ENCODE measurements around the gene HDAC4.

HDAC4 gene

DNA sequence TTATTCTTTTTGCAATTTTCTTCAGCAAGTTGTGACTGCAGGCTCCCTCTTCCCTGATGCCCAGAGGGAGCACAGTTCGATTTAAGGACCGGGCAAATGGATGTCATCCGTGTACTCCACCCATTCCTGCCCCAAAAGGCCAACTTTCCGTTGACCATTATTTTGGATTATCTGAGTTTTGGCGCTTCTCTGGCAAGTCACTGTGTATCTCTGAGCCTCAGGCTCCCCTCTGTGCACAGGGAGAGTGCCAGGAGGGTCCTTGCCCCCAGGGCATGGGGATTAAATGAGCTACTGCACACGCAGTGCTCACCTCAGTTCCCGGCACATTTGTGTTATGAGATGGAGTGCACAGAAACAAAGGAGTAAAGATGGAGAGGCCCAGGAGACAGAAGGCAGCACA lies 41.4 kb upstream of the HDAC4 start:
- no peak for DNase-seq (ENCODE audit: low spot score)
- in situ Hi-C loops (cut with MboI; ENCODE audit: low sequenced_read_pairs, unreplicated experiment): no loop called here
- TF ChIP-seq CTCF (IDR thresholded peaks at IDR 0.05; ENCODE audit: borderline replicate concordance, control extremely low read depth, extremely low read depth, insufficient read depth, missing control alignments): no peak

- DNase-seq (ENCODE audit: low spot score): no peak
- in situ Hi-C loops (cut with MboI; ENCODE audit: low sequenced_read_pairs, unreplicated experiment): no loop called here
- TF ChIP-seq CTCF (IDR thresholded peaks at IDR 0.05; ENCODE audit: borderline replicate concordance, control extremely low read depth, extremely low read depth, insufficient read depth, missing control alignments): no peak
These were observed 40.6 kb upstream of the HDAC4 start for GRCh38 chr2:239441261-239442078.

- no peak for TF ChIP-seq CTCF (IDR thresholded peaks at IDR 0.05; ENCODE audit: borderline replicate concordance, control extremely low read depth, extremely low read depth, insufficient read depth, missing control alignments)
- in situ Hi-C loops (cut with MboI; ENCODE audit: low sequenced_read_pairs, unreplicated experiment): no loop called here
- no peak for DNase-seq (ENCODE audit: low spot score)
These were observed 39.7 kb upstream of the HDAC4 start for GRCh38 chr2:239440511-239440959.

GRCh38 chr2:239439754-239440315 lies 39.0 kb upstream of the HDAC4 start:
- in situ Hi-C loops (cut with MboI; ENCODE audit: low sequenced_read_pairs, unreplicated experiment): no loop called here
- DNase-seq (ENCODE audit: low spot score): no peak
- no peak for TF ChIP-seq CTCF (IDR thresholded peaks at IDR 0.05; ENCODE audit: borderline replicate concordance, control extremely low read depth, extremely low read depth, insufficient read depth, missing control alignments)

DNA sequence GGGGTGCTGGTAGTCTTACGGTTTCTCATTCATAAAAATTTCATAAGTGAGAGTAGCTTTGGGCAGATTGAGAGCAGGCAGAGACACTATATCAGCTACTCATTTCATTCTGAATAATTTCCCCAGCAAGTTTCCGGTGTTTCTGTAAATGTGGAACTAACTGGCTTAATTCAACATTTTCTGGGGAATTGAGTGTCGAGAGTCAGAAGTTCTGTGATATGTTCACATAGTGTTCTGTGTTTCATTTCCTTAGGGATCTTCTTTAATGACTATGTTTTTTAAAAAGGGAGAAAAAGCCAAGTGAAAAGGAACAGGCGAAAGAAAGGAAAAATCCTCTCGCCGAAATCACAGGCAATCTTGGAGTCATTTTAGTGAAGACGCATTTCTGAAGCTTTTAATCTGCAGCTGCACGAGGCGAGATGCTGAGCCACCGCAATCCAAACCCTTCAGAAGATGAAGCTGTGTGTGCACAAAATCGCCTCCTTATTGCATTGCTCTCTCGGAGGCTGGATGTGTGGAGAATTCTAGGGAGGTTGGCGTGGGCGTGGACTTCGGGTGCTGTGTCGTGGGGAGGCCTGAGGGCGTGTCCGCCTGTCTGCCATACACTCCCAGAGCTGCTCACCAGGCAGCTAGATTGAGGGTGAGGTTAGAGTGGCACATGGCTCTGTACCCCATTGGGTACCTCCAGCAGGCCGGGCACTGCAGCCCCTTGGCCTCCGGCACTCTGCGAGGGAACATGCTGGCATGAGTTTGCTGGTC lies 38.4 kb upstream of the HDAC4 start:
- TF ChIP-seq CTCF (IDR thresholded peaks at IDR 0.05; ENCODE audit: borderline replicate concordance, control extremely low read depth, extremely low read depth, insufficient read depth, missing control alignments): no peak
- in situ Hi-C loops (cut with MboI; ENCODE audit: low sequenced_read_pairs, unreplicated experiment): no loop called here
- no peak for DNase-seq (ENCODE audit: low spot score)

DNA sequence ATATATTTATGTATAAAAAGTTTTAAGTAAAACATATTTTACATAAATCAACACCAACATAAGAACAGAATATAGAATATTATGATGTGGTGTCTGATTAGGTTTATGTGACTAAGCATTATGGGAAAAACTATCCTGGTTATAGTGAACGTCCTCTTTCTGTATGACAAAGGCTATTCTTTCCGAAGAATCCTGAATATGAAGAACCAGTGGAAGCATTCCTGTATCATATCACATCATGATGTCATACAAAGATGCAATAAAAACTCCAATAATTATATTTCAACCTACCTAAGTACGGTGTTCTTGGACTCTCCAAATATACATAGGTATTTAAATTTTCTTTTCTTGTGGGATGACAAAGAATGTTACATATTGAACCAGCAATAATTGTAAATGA lies 37.5 kb upstream of the HDAC4 start:
- DNase-seq (ENCODE audit: low spot score): no peak
- no peak for TF ChIP-seq CTCF (IDR thresholded peaks at IDR 0.05; ENCODE audit: borderline replicate concordance, control extremely low read depth, extremely low read depth, insufficient read depth, missing control alignments)
- in situ Hi-C loops (cut with MboI; ENCODE audit: low sequenced_read_pairs, unreplicated experiment): no loop called here

Data from GM13976 (cell line).